Mucosa of descending colon (tissue), 3 donors: ENCODE results near the gene PPP1R12C. TPM values are rescaled to one million over a fixed set of nuclear protein-coding genes. Genes with fewer than 3 reads are reported as not detected.
"Not testable (repeated sequence)": the region's sequence is repeated elsewhere in the genome, so short reads cannot be mapped to it uniquely, and the experiment has no call there.

Experiments used
- ATAC-seq: fragments of 200-7000 bp; cut with Tn5 transposase; one replicate; pipeline ENCODE4 v1.9.1; 2020; ENCODE audit warnings: mild to moderate bottlenecking, moderate library complexity
- DNase-seq, 3 donors: peaks; one replicate each; pipeline ENCODE4 v3.0.0-alpha.2; 2020
- H3K36me3 ChIP-seq: fragments of 200-600 bp; one replicate; pipeline ENCODE4 v1.8.0; 2021; ENCODE audit warnings: low read depth, mild to moderate bottlenecking
- H3K4me1 ChIP-seq: fragments of 200-600 bp; one replicate; pipeline ENCODE4 v1.8.0; 2021; ENCODE audit warnings: low read depth, mild to moderate bottlenecking
- H3K4me3 ChIP-seq: fragments of 200-600 bp; one replicate; pipeline ENCODE4 v1.8.0; 2021; ENCODE audit warnings: mild to moderate bottlenecking
- H3K9me3 ChIP-seq: fragments of 200-600 bp; one replicate; pipeline ENCODE4 v1.8.0; 2021; ENCODE audit warnings: mild to moderate bottlenecking
- intact Hi-C, 2 donors: fragments of 100-400 bp; cut with DNase I in 1 of 2; cut with micrococcal nuclease in 1 of 2; formaldehyde crosslinking; loops; one replicate each; pipeline versions ENCODE4 v1.11.0 to v1.11.1; 2022; cut with DNase I, micrococcal nuclease
- total RNA-seq, 3 donors: library from RNA; stranded (reverse); fragmentation: NEBNext Ultra II Directional in 2 of 3; extraction: Animal tissue kit (Norgen Biotek cat#: 25700) in 2 of 3; gene quantifications; one replicate each; pipeline versions ENCODE4 v1.2.1 to v1.2.4, GENCODE V29; 2021 to 2023
- TF ChIP-seq, protein P1 (sequence below): fragments of 200-600 bp; IDR thresholded peaks from one replicate; pipeline ENCODE4 v1.8.0; 2022; ENCODE audit warnings: antibody characterized with exemption, mild to moderate bottlenecking
- donor health status: DM: no; HTN: no; CAD: no; lungs with moderate emphysema.
- donor health status: DM: no; HTN: no; CAD: no.
- donor health status: DM: no; HTN: yes; CAD: no.

The PPP1R12C gene
- total RNA-seq, 3 donors from 2014 or later, result 99.8 to 236 (median 112) TPM

DNA sequence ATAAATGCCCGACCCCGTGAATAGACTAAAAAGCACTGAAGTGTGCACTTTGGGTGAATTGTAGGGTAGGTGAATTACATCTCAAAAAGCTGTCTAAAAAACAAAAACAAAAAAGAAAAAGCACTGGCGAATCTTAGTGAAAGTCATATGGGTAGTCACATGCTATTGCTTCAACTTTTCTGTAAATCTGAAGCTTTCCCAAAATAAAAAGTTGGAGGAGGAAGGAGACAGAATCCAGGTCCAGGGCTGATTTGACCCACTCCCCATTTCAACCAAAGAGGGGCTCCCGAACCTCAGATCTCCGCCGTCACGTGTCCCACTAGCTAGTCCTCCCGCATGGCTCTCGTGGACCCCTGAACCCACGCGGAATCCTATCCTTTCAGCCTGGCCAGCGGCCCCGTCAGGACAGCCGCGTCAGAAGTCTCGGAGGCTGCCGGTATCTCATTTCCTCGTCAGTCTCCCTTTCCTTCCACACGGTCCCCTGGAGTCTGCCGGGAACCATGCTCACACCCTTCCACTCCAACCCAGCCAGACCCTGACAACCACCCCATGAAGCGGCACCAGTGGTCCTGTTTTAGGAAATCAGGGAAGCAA is 6.1 kb downstream of the PPP1R12C start:
- TF ChIP-seq, protein P1, sequence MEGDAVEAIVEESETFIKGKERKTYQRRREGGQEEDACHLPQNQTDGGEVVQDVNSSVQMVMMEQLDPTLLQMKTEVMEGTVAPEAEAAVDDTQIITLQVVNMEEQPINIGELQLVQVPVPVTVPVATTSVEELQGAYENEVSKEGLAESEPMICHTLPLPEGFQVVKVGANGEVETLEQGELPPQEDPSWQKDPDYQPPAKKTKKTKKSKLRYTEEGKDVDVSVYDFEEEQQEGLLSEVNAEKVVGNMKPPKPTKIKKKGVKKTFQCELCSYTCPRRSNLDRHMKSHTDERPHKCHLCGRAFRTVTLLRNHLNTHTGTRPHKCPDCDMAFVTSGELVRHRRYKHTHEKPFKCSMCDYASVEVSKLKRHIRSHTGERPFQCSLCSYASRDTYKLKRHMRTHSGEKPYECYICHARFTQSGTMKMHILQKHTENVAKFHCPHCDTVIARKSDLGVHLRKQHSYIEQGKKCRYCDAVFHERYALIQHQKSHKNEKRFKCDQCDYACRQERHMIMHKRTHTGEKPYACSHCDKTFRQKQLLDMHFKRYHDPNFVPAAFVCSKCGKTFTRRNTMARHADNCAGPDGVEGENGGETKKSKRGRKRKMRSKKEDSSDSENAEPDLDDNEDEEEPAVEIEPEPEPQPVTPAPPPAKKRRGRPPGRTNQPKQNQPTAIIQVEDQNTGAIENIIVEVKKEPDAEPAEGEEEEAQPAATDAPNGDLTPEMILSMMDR, result no peak
- intact Hi-C loops, result no loop called here
- H3K36me3 ChIP-seq, result no peaks in the 10 kb centered on the region
- no peak overlapping the region for H3K4me3 ChIP-seq
- ATAC-seq (no peak), DNase-seq (peak in 1 of 3 donors; percentile 42)
- peaks cover 12% of the 10 kb centered on the region for H3K4me1 ChIP-seq
- H3K9me3 ChIP-seq, result no peaks in the 10 kb centered on the region

DNA sequence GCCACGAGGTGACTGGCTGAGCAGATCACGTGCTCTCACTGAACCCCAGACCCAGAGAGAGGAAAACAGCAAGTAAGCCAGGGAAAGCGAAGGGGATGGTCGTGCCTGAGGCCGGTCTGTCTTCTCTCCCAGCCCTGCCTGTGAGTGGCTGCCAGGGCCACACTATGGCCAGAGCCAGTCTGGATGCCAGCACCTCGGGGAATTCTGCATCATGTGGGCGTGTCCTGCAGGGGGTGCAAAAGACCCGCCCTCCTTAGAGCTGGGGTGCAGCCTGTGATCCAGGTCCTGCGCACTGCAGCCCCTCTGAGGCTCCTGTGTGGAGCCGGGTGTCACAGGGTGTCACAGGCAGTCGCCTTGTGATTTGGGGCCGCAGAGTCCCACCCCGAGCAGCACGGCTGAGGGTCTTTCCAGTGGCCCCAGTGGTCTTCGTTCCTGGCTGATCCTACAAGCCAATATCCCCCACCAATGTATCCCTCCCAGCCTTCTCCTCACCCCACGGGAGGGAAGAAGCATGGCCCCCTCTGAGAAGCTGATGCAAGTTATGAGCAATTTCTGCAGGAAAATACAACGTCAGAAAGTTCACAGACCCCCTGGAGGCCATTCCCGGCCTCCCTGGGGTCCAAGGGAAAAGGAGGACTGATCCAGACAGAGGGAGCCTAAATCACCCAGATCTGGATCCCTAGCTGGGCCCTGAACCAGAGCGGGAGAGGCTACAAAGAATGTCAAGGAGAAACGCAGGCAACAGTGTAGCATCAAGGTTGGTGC is 7.7 kb downstream of the PPP1R12C start:
- no peaks in the 10 kb centered on the region for H3K4me1 ChIP-seq
- DNase-seq (peak in 1 of 3 donors; percentile 43), ATAC-seq (no peak)
- TF ChIP-seq, protein P1, result no peak
- intact Hi-C loops, result no loop called here
- no peak overlapping the region for H3K4me3 ChIP-seq
- H3K36me3 ChIP-seq, result no peaks in the 10 kb centered on the region
- H3K9me3 ChIP-seq, result no peaks in the 10 kb centered on the region

DNA sequence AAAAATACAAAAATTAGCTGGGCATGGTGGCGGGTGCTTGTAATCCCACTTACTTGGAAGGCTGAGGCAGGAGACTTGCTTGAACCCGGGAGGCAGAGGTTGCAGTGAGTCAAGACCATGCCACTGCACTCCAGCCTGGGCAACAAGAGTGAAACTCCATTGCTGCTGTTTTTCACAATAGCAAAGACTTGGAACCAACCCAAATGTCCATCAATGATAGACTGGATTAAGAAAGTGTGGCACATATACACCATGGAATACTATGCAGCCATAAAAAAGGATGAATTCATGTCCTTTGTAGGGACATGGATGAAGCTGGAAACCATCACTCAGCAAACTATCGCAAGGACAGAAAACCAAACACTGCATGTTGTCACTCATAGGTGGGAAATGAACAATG is 10.2 kb downstream of the PPP1R12C start:
- intact Hi-C loops, H3K4me1 ChIP-seq, H3K9me3 ChIP-seq, H3K4me3 ChIP-seq, H3K36me3 ChIP-seq, DNase-seq, ATAC-seq: not testable (repeated sequence)

DNA sequence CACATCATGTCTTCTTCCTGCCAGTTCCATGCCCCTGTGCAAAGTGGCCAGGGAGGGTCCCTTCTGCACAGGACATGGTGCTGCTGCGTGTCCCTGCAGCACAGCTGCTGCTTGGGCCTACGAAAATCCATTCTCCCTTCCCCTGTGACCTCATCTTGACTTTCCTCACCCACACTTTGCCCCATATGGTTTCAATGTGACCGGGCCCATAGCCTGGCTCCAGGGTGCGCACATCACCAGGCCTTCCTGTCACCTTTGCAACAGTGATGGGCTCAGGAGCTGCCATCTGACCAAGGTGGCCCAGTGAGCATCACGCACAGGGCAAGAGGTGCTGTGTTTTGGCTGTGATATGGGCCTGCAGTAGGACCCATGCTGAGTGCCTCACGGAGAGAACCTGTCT is 10.8 kb downstream of the PPP1R12C start:
- Histone ChIP-seq H3K4me1 (no peaks in the 10 kb centered on the region), H3K36me3 (no peaks in the 10 kb centered on the region), H3K9me3 (no peaks in the 10 kb centered on the region), H3K4me3 (no peak overlapping the region)
- DNase-seq (peak in 1 of 3 donors; percentile 16), ATAC-seq (no peak)
- intact Hi-C loops, result no loop called here
- TF ChIP-seq, protein P1, result no peak

DNA sequence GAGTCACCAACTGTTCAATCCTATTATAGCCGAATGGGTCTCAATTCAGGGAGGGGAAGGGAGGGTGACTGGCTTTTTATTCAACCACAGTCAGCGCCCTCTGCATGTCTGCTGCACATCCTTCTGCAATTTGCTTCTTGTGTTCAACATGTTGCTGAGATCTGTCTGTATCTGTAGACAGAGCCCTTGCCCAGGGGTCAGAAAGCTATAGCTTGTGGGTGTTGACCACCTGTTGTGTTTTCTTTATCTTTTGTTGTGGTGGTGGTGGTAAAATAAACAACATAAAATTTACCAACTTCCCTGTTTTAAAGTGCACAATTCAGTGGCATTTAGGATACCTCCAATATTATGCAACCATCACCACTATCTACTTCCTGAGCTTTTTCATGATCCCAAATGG is 12.2 kb downstream of the PPP1R12C start:
- DNase-seq, result no peak
- Histone ChIP-seq H3K36me3 (no peaks in the 10 kb centered on the region), H3K9me3 (no peaks in the 10 kb centered on the region), H3K4me1 (no peaks in the 10 kb centered on the region), H3K4me3 (no peak overlapping the region)
- TF ChIP-seq, protein P1, result no peak
- intact Hi-C loops, result no loop called here
- ATAC-seq, result no peak

DNA sequence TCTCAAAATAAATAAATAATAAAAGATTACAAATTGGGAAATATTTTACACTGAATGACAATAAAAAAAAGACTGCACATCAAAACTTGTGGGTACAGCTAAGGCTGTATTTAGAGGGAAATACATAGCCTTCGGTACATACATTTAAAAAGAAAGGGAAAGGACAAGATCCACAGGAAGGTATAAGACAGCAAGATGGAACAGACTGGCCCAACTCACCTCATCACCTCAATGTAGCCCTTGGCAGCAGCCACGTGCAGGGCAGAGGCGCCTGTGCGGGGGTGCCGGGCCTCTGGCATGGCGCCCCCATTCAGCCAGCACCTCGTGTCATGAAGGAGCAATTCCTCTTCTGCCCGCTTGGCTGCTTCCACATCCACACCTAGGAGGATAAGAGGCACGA is 14.2 kb downstream of the PPP1R12C start:
- H3K9me3 ChIP-seq, result no peaks in the 10 kb centered on the region
- no peak overlapping the region for H3K4me3 ChIP-seq
- no peaks in the 10 kb centered on the region for H3K36me3 ChIP-seq
- peak in 1 of 3 donors; percentile 19 for DNase-seq
- no peak for ATAC-seq
- intact Hi-C loops, result no loop called here
- no peaks in the 10 kb centered on the region for H3K4me1 ChIP-seq
- TF ChIP-seq, protein P1, result no peak
